ENCODE measurements around the gene CPA5. TPM values are rescaled to one million over a fixed set of nuclear protein-coding genes. Genes with fewer than 3 reads are reported as not detected.

Gene CPA5
- total and polyA plus RNA-seq, 9 of the 15 experiments (the other 6 are each of a cell fraction or from before 2014, with no cell fraction given): 0.13 to 2.4 (median 0.91) TPM

DNA sequence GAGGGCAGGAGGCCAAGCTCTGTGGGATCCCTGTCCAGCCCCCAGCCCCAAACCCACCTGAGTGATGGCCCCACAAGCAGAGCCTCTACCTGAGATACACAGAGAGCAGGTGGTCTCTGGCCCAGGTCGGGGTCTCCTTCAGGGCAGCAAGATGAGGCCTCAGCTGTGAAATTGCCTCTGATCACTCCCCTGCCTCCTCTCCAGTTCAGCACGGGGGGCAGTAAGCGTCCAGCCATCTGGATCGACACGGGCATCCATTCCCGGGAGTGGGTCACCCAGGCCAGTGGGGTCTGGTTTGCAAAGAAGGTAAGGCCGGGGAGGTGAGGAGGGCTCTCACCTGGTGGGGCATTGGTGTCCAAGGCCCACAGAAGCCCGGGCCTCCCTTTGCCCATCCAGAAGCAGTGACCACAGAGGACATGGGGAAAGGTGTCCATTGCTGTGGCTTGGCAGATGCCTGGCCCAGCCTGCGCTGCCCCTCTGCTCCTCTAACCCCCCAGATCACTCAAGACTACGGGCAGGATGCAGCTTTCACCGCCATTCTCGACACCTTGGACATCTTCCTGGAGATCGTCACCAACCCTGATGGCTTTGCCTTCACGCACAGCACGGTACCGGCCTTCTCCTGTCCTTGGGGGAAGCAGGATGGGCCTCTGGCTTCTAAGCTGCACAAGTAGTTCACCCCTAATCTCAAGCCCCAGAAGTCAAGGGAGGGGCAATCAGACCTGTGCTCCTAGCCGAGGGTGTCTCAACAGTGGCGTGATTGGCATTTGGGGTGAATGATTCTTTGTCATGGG, 38.8 kb downstream of the CPA5 start:
- no peak overlapping the region for H3K4me2 ChIP-seq (ENCODE audit: insufficient read depth, low read length)
- no peak overlapping the region for H3K4me3 ChIP-seq
- DNase-seq (ENCODE audit: extremely low read depth in 1 of 4, low spot score in 3 of 4): no peak
- H3K9ac ChIP-seq (ENCODE audit: insufficient read depth in 1 of 2, low read depth in 2 of 2, low read length in 2 of 2): peak overlapping the region in 1 of 2 experiments; percentile 6; a peak in 1 of 4 replicates
- H3K9me1 ChIP-seq (ENCODE audit: control insufficient read depth, insufficient read depth, low read length): no peaks in the 10 kb centered on the region
- no peak for TF ChIP-seq PPARD (CRISPR knock-in tag; IDR thresholded peaks at IDR 0.05)
- TF ChIP-seq TCF3 (CRISPR knock-in tag; IDR thresholded peaks at IDR 0.05): no peak
- TF ChIP-seq, protein P1, sequence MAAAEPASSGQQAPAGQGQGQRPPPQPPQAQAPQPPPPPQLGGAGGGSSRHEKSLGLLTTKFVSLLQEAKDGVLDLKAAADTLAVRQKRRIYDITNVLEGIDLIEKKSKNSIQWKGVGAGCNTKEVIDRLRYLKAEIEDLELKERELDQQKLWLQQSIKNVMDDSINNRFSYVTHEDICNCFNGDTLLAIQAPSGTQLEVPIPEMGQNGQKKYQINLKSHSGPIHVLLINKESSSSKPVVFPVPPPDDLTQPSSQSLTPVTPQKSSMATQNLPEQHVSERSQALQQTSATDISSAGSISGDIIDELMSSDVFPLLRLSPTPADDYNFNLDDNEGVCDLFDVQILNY (CRISPR knock-in tag; IDR thresholded peaks at IDR 0.05): 0 out of 2 replicates have a peak, but pooled peaks have one; percentile 57
- TF ChIP-seq ZC3H11A (IDR thresholded peaks at IDR 0.05; ENCODE audit: low read depth, low read length): no peak
- no peak for TF ChIP-seq ZC3H4 (CRISPR knock-in tag; IDR thresholded peaks at IDR 0.05; ENCODE audit: borderline replicate concordance)
- TF ChIP-seq MGA (IDR thresholded peaks at IDR 0.05): no peak
- FAIRE-seq: no peak
- no peak for ATAC-seq
- in situ Hi-C loops (cut with MboI): no loop called here
- no peak overlapping the region for H2AFZ ChIP-seq (ENCODE audit: low read depth, low read length)
- CTCF ChIA-PET (ENCODE audit: low intra/inter-chr PET ratio): no interaction called here
- intact Hi-C loops (cut with micrococcal nuclease): no loop called here
- peaks cover 5 to 41% of the 10 kb centered on the region in 2 experiments; a peak in 4 of 5 replicates for H3K27me3 ChIP-seq (ENCODE audit: control insufficient read depth in 2 of 2, insufficient read depth in 2 of 2, low read length in 2 of 2)
- H3K4me1 ChIP-seq (replicated peaks in 1 of 2; ENCODE audit: control insufficient read depth in 2 of 2, insufficient read depth in 2 of 2, low read length in 2 of 2): peaks cover 7 to 22% of the 10 kb centered on the region in 2 experiments; a peak in 4 of 5 replicates
- no peak overlapping the region for H3K27ac ChIP-seq (ENCODE audit: extremely low read depth, low read depth, low read length)
- BruUV-seq (replicated peaks): no TSS peak
- no peaks in the 10 kb centered on the region for H3K79me2 ChIP-seq (ENCODE audit: control insufficient read depth, insufficient read depth, low read length)
- H3K9me3 ChIP-seq (replicated peaks; ENCODE audit: control insufficient read depth, insufficient read depth, low read depth, low read length): no peaks in the 10 kb centered on the region
- no peaks in the 10 kb centered on the region for H4K20me1 ChIP-seq (replicated peaks; ENCODE audit: control insufficient read depth, insufficient read depth, low read length)
- WGBS (ENCODE audit: insufficient coverage, low coverage, missing lambda C conversion rate): 17% methylated on average over 18 of the region's 18 CpGs
- H3K36me3 ChIP-seq (ENCODE audit: control insufficient read depth, insufficient read depth, low read length): no peaks in the 10 kb centered on the region
- POLR2A ChIA-PET: interaction anchor here (1.0 kb wide), 1 partner anchor 9 kb away, joined by 4 read pairs; no protein-coding TSS in a partner anchor

Measured in K562 (cell line).